Pancreas (tissue), 10 donors: Measurements from ENCODE around the gene TCERG1L. TPM values are rescaled to one million over a fixed set of nuclear protein-coding genes. Genes with fewer than 3 reads are reported as not detected.

Experiments used
- ATAC-seq, 4 donors: fragments of 200-7000 bp; cut with Tn5 transposase; one replicate each; pipeline versions ENCODE4 v1.8.0 to v1.9.1; 2020; ENCODE audit warnings: mild to moderate bottlenecking in 4 of 4, moderate library complexity in 4 of 4
- DNase-seq, 6 donors: peaks; one replicate each; pipeline ENCODE4 v3.0.0-alpha.2; 2020
- FAIRE-seq: peaks from 2 replicates; lab custom pipeline; 2012; peaks lifted over from hg19 to GRCh38; lab: Jason Lieb, UNC
- H3K27ac ChIP-seq, 4 donors: fragments of 200-600 bp; sonication (generic); 1 replicate in 3 of 4; 2 replicates in 1 of 4; pipeline versions ENCODE4 v1.5.0 to v1.8.0; 2020
- H3K27me3 ChIP-seq, 4 donors: fragments of 200-600 bp; one replicate each; pipeline ENCODE4 v1.8.0; 2021
- H3K36me3 ChIP-seq, 3 donors: fragments of 200-600 bp; sonication (generic) in 1 of 3; one replicate each; pipeline versions ENCODE4 v1.5.0 to v1.8.0; 2020 to 2021
- H3K4me1 ChIP-seq, 3 donors: fragments of 200-600 bp; one replicate each; pipeline ENCODE4 v1.8.0; 2021
- H3K4me3 ChIP-seq, 4 donors: fragments of 200-600 bp; sonication (generic) in 2 of 4; one replicate each; pipeline versions ENCODE4 v1.5.0 to v1.8.0; 2020 to 2021
- H3K9me3 ChIP-seq, 4 donors: fragments of 200-600 bp; one replicate each; pipeline ENCODE4 v1.8.0; 2021
- CTCF ChIP-seq, 4 donors: fragments of 200-600 bp; sonication (generic) in 3 of 4; IDR thresholded peaks; one replicate each; pipeline versions ENCODE4 v1.5.0 to v1.8.0; 2021; ENCODE audit warnings: antibody characterized with exemption in 4 of 4
- WGBS, 2 donors: extraction: QIAGEN DNeasy Blood & Tissue Kit; methylation state at CpG; one replicate each; pipeline ENCODE4 v1.1.7; 2013; 5-methylcytosine and 5-hydroxymethylcytosine counted together
- intact Hi-C, 3 donors: fragments of 100-400 bp; cut with DNase I; formaldehyde crosslinking; loops; one replicate each; pipeline versions ENCODE4 v1.11.1 to v1.14.2; 2022
- polyA plus RNA-seq, 2 donors: library from polyadenylated mRNA; stranded (reverse); fragments of 200-250 nt; gene quantifications; one replicate each; pipeline ENCODE4 v1.2.3, GENCODE V29; 2013
- total RNA-seq, 6 donors: library from RNA; stranded (reverse); fragmentation: NEBNext Ultra II Directional in 4 of 6; extraction: Animal tissue kit (Norgen Biotek cat#: 25700) in 4 of 6; gene quantifications; one replicate each; pipeline versions ENCODE4 v1.2.1 to v1.2.4, GENCODE V29; 2021 to 2023
- donor health status: healthy with polysubstance abuse.
- donor health status: DM: no; HTN: no; CAD: no; lungs with moderate emphysema.
- donor health status: DM: no; HTN: no; CAD: no.
- donor health status: control.
- donor health status: control.
- donor health status: Bipolar disorder and iron deficiency.
- donor health status: DM: yes; HTN: yes; CAD: no.
- donor health status: DM: no; HTN: no; CAD: no.
- donor health status: DM: no; HTN: no; CAD: no.
- donor health status: DM: yes; HTN: yes; CAD: no.

The TCERG1L gene
- total and polyA plus RNA-seq, 8 donors, result 0.09 to 1.9 (median 0.40) TPM

GRCh38 chr10:131274133-131274880, 37.2 kb downstream of the TCERG1L start:
- no peaks in the 10 kb centered on the region for H3K27me3 ChIP-seq
- FAIRE-seq, result no peak
- no peak for ATAC-seq
- intact Hi-C loops, result no loop called here
- no peak for TF ChIP-seq CTCF (IDR thresholded peaks at IDR 0.05)
- H3K27ac ChIP-seq, result no peak overlapping the region
- H3K4me1 ChIP-seq, result no peaks in the 10 kb centered on the region
- no peak for DNase-seq
- WGBS, 2 donors, result 71 to 84% methylated on average over 19 of the region's 19 CpGs
- H3K36me3 ChIP-seq, result no peaks in the 10 kb centered on the region
- no peaks in the 10 kb centered on the region for H3K9me3 ChIP-seq
- no peak overlapping the region for H3K4me3 ChIP-seq

GRCh38 chr10:131273476-131273875, 38.0 kb downstream of the TCERG1L start:
- Histone ChIP-seq H3K36me3 (no peaks in the 10 kb centered on the region), H3K27ac (no peak overlapping the region), H3K9me3 (no peaks in the 10 kb centered on the region), H3K27me3 (no peaks in the 10 kb centered on the region), H3K4me3 (no peak overlapping the region), H3K4me1 (no peaks in the 10 kb centered on the region)
- DNase-seq (no peak), FAIRE-seq (no peak), ATAC-seq (no peak)
- intact Hi-C loops, result no loop called here
- TF ChIP-seq CTCF (IDR thresholded peaks at IDR 0.05), result no peak
- 63 to 64% methylated on average over 10 of the region's 10 CpGs for WGBS, 2 donors

- Histone ChIP-seq H3K27me3 (no peaks in the 10 kb centered on the region), H3K36me3 (no peaks in the 10 kb centered on the region), H3K4me3 (no peak overlapping the region), H3K4me1 (no peaks in the 10 kb centered on the region), H3K27ac (no peak overlapping the region), H3K9me3 (no peaks in the 10 kb centered on the region)
- no peak for FAIRE-seq
- ATAC-seq, result no peak
- intact Hi-C loops, result no loop called here
- no peak for DNase-seq
- WGBS, 2 donors, result 69 to 80% methylated on average over 15 of the region's 15 CpGs
- TF ChIP-seq CTCF (IDR thresholded peaks at IDR 0.05), result no peak
These were observed 38.5 kb downstream of the TCERG1L start for GRCh38 chr10:131272897-131273451.

- no peak for TF ChIP-seq CTCF (IDR thresholded peaks at IDR 0.05)
- 63 to 64% methylated on average over 12 of the region's 12 CpGs for WGBS, 2 donors
- no peak for FAIRE-seq
These were observed 39.6 kb downstream of the TCERG1L start for GRCh38 chr10:131271966-131272365.

More at GRCh38 chr10:131271966-131272365, 39.6 kb downstream of the TCERG1L start:
- H3K27ac ChIP-seq, result no peak overlapping the region
- H3K4me1 ChIP-seq, result no peaks in the 10 kb centered on the region
- no peaks in the 10 kb centered on the region for H3K9me3 ChIP-seq
- no peaks in the 10 kb centered on the region for H3K36me3 ChIP-seq
- H3K4me3 ChIP-seq, result no peak overlapping the region
- H3K27me3 ChIP-seq, result no peaks in the 10 kb centered on the region
- no peak for DNase-seq
- intact Hi-C loops, result no loop called here
- ATAC-seq, result no peak
